ENCODE data around the gene NOTCH3.

Gene NOTCH3

DNA sequence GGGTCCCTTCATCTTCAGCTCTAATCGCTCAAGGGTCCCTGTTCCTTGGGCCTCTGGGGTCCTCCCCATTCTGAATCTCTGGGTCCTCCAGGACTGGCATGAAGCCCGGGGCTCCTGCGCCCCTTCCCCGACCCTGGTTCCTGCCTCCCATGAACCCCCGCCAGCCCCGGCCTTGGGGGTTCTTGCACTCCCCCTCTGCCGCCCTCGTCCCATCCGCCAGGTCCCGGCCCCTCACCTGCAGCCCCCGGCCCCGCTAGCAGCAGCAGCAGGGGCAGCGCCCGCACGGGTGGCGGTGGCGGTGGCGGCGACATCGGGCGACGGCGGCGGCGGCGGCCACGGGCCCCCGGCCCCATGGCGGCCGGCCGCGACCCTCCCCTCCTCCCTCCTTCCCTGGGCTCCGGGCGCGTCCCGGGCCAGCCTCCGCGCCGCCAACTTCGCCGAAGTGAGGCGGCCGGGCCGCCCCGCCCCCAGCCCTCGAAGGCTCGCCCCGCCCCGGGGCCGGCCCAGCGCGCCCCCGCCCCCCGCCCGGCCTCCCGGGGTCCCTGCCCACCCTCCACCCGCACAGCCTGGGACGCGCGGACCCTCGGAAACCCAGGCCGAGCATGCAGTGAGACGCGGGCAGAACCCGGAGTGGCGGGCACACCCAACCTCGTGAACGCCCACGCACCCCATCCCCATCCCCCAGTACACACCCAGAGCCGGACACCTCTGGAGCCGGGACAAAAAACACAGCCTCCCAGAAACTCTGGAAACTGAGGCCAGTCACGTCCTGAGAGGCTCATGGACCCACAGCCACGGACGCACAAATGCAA lies at the start of gene NOTCH3:
Gene NOTCH3 (minus strand): TSS at position 443 of the 812 bp plus-strand sequence. CDS start 90 bp downstream, at position 353.
- DNase-seq (ENCODE audit: low read depth in 2 of 2): no peak

DNA sequence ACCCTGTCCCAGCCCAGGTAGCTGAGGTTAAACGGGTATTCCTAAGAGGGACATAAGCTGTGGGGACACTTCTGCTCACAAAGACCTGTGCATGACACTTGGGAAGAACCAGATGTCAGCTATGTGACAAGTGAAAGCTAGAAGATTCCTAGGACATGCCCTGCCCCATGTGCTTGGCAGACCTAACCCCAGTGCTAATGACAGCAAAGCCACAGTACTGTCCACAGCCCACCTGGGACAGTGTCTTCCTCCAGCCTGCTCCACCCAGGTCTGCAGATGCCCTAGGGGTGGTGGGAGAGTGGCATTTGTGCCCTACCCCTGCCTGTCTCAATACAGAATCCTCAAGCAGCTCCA lies 49.8 kb upstream of the NOTCH3 start:
- DNase-seq (ENCODE audit: low read depth in 2 of 2): no peak

DNA sequence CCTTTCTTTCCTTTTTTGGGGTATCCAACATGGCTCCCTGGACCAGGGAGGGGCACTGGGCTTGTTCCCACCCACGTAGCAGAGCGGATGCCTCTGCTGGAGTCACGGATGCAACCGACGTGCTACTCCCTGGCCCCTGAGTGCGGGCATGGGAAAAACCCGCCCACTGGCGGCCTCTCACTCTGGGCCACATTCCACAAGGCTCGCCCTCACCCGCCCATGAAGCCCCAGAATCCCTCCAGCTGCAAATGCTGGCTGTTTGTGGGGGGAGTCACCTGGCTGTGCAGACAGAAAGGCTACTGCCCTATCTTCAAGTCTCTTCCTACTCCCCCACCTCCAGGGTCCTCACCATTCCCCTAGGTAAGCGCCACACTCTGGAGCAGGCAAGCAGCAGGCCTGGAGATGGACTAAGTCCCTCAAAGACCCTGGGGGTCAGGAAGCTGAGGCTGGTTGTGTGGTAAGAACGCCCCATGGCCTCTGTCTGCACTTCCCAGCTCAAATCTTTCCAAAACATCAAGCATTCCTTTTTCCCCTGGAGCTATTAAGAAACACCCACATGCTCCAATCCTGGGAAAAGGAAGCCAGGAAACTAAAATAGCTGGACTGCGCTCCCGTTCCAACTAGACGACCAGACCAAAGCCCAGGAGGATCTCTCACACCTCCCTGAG lies 49.3 kb upstream of the NOTCH3 start:
- no peak for DNase-seq (ENCODE audit: low read depth in 2 of 2)

- no peak for DNase-seq (ENCODE audit: low read depth in 2 of 2)
Measured at GRCh38 chr19:15249528-15249874, 48.7 kb upstream of the NOTCH3 start.

DNA sequence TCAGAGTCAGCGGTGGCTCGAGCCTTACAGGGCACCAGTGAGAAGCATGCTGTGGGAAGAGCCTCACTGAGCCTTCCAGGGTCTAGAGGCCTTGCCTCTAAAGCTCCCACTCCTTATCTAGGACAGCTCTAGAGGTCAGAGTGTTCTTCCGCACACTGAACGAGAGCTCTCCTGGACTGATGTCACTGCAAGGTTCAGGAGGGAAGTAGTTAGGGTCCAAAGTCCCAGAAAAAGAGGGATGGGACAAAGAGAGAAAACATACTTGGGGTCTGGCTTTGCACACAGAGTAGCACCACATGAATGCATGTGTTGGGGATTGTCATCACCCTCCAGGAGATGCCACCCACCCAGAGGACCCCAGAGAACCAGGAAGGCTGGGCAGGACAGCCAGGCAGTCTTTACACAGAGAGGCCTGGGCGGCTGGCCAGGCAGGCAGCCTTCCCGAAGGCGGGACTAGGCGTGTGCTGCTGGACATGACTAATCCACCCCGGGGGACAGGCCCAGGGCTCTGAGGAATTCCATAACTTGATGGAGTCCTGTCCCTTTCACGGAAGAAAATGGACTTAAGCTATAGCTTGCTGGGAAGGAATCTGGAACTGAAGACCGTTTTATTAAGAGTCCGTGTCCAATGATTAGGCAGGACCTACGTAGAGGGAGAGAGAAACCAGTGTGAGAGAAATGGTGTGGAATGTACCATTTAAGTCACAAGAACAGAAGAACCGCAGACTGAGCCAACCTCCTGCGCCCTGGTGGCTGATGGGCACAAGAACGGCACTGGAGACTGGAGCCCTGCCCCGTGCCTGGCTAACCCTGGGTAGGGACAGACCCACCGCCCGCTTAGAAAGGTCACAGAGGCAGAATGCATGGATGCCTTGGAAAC lies 48.1 kb upstream of the NOTCH3 start:
- no peak for DNase-seq (ENCODE audit: low read depth in 2 of 2)

DNA sequence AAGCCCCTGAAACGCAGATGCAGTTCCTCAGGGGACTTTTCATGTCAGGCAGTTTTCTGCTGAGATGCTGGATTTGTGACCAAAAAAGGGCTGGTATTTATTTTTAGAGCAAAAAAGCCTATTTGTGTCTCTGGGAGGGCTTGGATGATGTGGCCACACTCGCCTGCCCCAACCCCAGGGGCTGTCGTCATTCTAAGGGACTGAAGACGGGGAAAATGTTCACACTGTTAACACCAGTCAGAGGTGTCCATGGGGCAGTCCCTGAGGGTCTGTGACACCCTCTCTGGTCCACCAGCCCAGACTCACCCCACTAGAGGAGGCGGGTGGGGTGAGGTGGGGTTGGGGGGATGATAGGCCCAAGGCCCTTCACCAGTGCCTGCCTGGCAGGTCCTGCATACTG lies 47.3 kb upstream of the NOTCH3 start:
- no peak for DNase-seq (ENCODE audit: low read depth in 2 of 2)

DNA sequence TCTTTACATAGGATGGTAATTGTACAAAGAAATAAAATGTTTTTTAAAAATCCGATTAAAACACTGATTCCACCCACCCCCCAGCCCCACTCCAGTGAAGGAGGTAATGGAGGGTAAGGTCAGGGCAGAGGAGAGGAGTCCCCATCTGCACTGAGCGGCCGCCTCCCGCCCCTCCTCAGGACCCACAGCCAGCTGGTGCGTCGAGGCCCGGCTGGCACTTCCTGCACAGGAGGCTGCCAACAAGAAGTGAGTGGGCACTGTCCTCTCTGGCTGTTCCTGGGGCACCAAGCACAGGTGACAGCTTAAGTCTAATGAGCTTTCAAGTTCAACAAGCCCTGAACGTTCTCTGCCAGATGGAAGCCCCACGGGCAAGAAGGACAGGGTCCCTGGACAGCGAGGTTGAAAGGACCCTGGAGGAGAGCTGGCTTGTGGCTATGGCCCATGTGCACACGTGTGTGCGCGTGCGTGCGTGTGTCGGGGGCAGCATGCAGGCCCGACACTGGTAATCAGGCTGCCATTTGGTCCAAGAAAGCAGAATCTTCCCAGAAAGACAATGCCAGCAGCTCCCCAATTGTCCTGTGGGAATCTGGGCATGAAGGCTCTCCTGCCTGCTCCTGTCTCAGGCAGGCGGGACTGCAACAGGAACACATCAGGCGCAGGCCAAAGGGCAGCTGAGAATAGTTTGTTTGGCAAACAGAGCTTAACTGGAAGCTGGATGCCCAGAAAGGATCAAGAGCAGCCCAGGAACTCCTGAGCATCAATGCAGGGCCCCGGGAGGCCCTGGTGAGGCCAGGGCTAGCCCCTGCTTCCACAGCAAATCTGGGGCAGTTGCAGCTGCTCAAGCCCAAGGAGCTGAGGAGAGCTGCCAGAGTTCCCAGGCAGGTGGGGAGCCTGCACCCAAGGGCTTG lies 46.6 kb upstream of the NOTCH3 start:
- no peak for DNase-seq (ENCODE audit: low read depth in 2 of 2)

DNA sequence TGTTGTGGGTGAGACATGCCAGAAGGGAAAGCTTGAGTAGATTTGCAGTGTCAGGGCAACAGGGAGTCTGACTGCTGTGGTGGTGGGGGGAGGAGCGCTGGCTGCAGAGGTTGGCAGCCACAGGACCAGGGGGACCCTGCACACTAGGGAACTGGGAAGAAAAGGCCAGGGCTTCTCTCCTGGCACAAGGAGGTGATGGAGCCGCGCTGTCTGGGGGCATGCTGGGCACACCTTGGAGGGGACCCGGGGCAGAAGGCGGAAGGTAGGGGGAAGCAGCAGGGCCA lies 45.3 kb upstream of the NOTCH3 start:
- DNase-seq (ENCODE audit: low read depth in 2 of 2): no peak

DNA sequence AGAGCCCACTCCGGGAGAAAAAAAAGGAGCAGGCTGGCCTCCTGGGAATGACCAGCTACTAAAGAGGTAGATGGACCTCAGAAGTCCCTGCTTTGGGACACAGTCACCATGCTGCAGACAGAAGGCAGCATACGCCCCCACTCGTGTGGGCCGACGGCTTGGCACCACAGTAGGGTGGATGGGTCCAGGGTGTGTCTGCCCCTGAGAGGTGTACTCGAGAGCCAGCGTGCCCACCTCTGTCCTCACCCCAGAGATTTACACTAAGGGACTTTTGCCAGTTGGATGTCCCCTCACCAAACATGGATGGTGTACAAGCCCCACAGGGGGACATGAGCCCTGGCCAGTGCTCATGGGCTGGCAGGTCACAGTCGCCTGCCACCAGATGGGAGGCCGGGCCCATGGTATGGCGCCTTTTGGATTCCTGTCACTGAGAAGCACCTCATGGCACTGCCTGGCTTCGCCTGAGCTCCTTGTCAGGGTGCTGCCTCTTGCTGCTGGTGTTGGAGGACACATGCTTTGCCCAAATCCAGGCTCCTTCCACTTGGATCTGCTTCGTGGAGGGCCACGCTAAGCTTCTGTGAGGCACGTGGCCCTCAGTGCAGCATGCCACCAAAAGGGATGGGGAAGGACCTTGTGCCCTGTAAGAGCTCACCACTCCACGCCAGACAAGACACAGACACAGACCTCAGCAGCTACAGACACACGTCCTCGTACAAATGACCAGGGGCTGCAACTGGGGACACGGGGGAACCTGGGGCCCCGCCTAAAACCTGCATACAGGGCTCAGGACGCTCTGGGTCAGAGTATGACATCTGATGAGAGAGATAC lies 44.8 kb upstream of the NOTCH3 start:
- no peak for DNase-seq (ENCODE audit: low read depth in 2 of 2)

GRCh38 chr19:15244808-15245207 lies 44.0 kb upstream of the NOTCH3 start:
- DNase-seq (ENCODE audit: low read depth in 2 of 2): no peak

GRCh38 chr19:15244106-15244803 lies 43.5 kb upstream of the NOTCH3 start:
- DNase-seq (ENCODE audit: low read depth in 2 of 2): no peak

- no peak for DNase-seq (ENCODE audit: low read depth in 2 of 2)
Measured at GRCh38 chr19:15243236-15243957, 42.6 kb upstream of the NOTCH3 start.

GRCh38 chr19:15241259-15241910 lies 40.6 kb upstream of the NOTCH3 start:
- no peak for DNase-seq (ENCODE audit: low read depth in 2 of 2)

DNA sequence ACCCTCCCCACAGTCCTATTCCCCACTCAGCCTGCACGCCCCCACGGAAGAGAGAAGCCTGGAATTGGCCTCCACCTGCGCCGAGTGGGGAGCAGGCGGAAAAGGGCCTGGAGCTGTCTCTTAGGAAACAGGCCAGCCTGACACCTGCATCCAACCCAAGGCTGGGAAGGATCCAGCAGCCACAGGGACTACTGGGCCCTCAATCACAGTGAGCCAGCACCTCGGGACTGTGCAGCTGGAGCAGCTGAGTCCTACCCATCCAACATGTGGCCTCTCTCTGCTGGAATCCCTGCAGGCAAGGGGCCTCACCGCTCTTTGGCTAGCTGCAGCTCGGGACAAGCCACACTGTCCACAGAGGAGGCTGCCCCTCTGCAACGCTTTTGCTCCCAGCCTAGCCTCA lies 39.7 kb upstream of the NOTCH3 start:
- DNase-seq (ENCODE audit: low read depth in 2 of 2): no peak

- DNase-seq (ENCODE audit: low read depth in 2 of 2): no peak
Measured at GRCh38 chr19:15239337-15239949, 38.6 kb upstream of the NOTCH3 start.

DNA sequence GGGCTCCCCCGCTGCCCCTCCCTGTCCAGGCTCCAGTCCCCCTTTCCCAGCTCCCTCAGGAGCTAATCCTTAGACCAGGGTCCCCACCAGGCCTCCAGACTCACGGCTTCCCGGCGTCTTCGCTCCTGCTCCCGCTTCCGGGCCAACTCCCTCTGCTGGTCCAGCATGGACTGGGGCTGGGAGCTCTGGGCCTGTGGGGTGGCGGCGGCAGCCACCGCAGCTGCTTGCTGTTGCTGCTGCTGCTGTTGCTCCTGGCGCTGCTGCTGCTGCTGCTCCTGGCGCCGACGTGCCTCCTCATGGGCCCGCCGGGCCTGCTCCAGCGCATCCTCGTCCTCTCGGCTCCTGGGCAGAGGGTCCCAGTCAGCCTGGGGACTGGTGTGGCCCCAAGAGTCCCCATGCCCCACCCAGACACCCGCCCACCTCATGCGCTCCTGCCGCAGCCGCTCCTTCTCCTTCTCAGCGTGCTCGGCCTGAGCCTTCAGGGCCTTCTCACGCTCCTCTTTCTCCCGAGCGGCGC lies 37.9 kb upstream of the NOTCH3 start:
- DNase-seq (ENCODE audit: low read depth in 2 of 2): no peak

DNA sequence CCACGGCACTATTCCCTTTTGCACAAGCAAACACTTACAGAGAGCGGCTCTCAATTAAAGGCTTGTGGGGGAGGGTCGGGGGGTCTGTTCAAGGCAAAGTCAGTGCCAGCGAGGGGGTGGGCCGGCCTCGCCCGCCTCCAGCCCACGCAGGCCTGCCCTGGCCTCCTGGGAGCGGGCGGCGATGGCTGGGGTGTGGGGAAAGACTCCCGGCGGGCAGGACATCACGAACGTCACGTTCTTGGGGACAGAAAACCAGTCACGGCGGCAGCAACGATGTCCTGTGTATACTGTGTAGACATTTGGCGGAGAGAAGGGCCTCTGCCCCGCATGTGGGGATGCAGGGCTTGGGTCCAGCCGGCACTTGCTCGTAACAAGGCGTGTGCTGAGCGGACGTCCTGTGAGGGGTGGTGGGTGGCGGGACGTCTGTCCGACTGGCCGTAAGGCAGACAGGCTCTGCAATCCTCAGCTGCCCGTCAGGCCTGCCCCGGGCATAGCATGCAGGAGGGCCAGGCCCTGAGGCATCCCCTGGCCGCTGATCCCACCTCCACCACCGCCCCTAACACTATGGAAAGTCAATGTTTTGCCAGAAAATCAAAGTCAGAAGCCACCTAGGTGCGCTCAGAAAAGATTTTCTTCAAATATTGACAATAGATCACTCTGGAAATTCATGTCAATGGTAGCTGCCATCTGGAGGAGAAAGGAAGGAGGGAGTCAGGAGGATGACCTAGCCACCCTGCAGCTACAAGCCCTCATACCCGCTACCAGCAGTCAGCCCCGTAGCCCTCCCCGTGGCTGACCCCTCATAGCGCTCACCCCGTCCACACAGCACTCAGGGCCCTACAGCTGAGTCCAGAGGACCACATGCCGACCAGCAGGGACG lies 37.2 kb upstream of the NOTCH3 start:
- DNase-seq (ENCODE audit: low read depth in 2 of 2): no peak

Measured in stimulated activated CD4-positive, alpha-beta T cell treated with anti-CD3 and anti-CD28 coated beads, Interleukin-12 subunit alpha, Interleukin-12 subunit beta, amount 100 ng/mL, for 24 hours (primary cell).